ENCODE data around the gene SAP30L. TPM values are rescaled to one million over a fixed set of nuclear protein-coding genes. Genes with fewer than 3 reads are reported as not detected.
A peak's percentile ranks its signal among the peaks of the same experiment; 100 is the strongest.

The SAP30L gene
- total RNA-seq, 1 experiment from 2014 or later: 32.5 TPM

- no TSS peak for BruUV-seq (replicated peaks)
- ChIA-PET POLR2A (no interaction called here), CTCF (no interaction called here)
- H3K9me3 Mint-ChIP-seq (ENCODE audit: unreplicated experiment): no peaks in the 10 kb centered on the region
- Histone ChIP-seq H3K27me3 (replicated peaks; ENCODE audit: control insufficient read depth, insufficient read depth, low read length) (peaks cover 9% of the 10 kb centered on the region), H3K4me3 (ENCODE audit: low read depth, low read length) (no peak overlapping the region), H3K36me3 (ENCODE audit: control insufficient read depth, insufficient read depth, low read length) (no peaks in the 10 kb centered on the region), H3K9me3 (no peaks in the 10 kb centered on the region), H3K4me1 (peaks cover 26% of the 10 kb centered on the region)
- H3K4me3 Mint-ChIP-seq (ENCODE audit: unreplicated experiment): no peak overlapping the region
- H3K36me3 Mint-ChIP-seq (ENCODE audit: insufficient read depth, unreplicated experiment): peaks cover 8% of the 10 kb centered on the region
- peaks cover 30% of the 10 kb centered on the region for H3K27me3 Mint-ChIP-seq (ENCODE audit: insufficient read depth, unreplicated experiment)
- H3K4me1 Mint-ChIP-seq (ENCODE audit: low read depth, unreplicated experiment): peaks cover 5% of the 10 kb centered on the region
- DNase-seq: no peak
- intact Hi-C loops (cut with micrococcal nuclease; ENCODE audit: unreplicated experiment): no loop called here
- H3K27ac Mint-ChIP-seq (ENCODE audit: unreplicated experiment): no peak overlapping the region
- TF ChIP-seq CTCF (IDR thresholded peaks at IDR 0.05; ENCODE audit: insufficient read depth in 1 of 2, low read depth in 1 of 2, low read length in 1 of 2, severe bottlenecking in 1 of 2, unreplicated experiment in 1 of 2): no peak
These were observed 35.0 kb downstream of the SAP30L start for GRCh38 chr5:154480847-154481246.

- Histone ChIP-seq H3K27me3 (replicated peaks; ENCODE audit: control insufficient read depth, insufficient read depth, low read length) (peaks cover 9% of the 10 kb centered on the region), H3K36me3 (ENCODE audit: control insufficient read depth, insufficient read depth, low read length) (no peaks in the 10 kb centered on the region), H3K4me1 (peaks cover 26% of the 10 kb centered on the region), H3K9me3 (no peaks in the 10 kb centered on the region), H3K4me3 (ENCODE audit: low read depth, low read length) (no peak overlapping the region)
- Mint-ChIP-seq H3K4me3 (ENCODE audit: unreplicated experiment) (no peak overlapping the region), H3K9me3 (ENCODE audit: unreplicated experiment) (no peaks in the 10 kb centered on the region), H3K36me3 (ENCODE audit: insufficient read depth, unreplicated experiment) (peaks cover 8% of the 10 kb centered on the region), H3K27me3 (ENCODE audit: insufficient read depth, unreplicated experiment) (peaks cover 38% of the 10 kb centered on the region), H3K27ac (ENCODE audit: unreplicated experiment) (no peak overlapping the region), H3K4me1 (ENCODE audit: low read depth, unreplicated experiment) (peaks cover 5% of the 10 kb centered on the region)
- no peak for TF ChIP-seq CTCF (IDR thresholded peaks at IDR 0.05; ENCODE audit: insufficient read depth in 1 of 2, low read depth in 1 of 2, low read length in 1 of 2, severe bottlenecking in 1 of 2, unreplicated experiment in 1 of 2)
- ChIA-PET POLR2A (no interaction called here), CTCF (no interaction called here)
- intact Hi-C loops (cut with micrococcal nuclease; ENCODE audit: unreplicated experiment): no loop called here
- no TSS peak for BruUV-seq (replicated peaks)
- no peak for DNase-seq
These were observed 36.0 kb downstream of the SAP30L start for GRCh38 chr5:154481584-154482381.

GRCh38 chr5:154482528-154483449 is 37.0 kb downstream of the SAP30L start:
- TF ChIP-seq CTCF (IDR thresholded peaks at IDR 0.05; ENCODE audit: insufficient read depth in 1 of 2, low read depth in 1 of 2, low read length in 1 of 2, severe bottlenecking in 1 of 2, unreplicated experiment in 1 of 2): no peak
- Histone ChIP-seq H3K9me3 (no peaks in the 10 kb centered on the region), H3K4me1 (peaks cover 26% of the 10 kb centered on the region), H3K4me3 (ENCODE audit: low read depth, low read length) (peak overlapping the region; percentile 14), H3K36me3 (ENCODE audit: control insufficient read depth, insufficient read depth, low read length) (no peaks in the 10 kb centered on the region), H3K27me3 (replicated peaks; ENCODE audit: control insufficient read depth, insufficient read depth, low read length) (peaks cover 9% of the 10 kb centered on the region)
- intact Hi-C loops (cut with micrococcal nuclease; ENCODE audit: unreplicated experiment): no loop called here
- no TSS peak for BruUV-seq (replicated peaks)
- Mint-ChIP-seq H3K9me3 (ENCODE audit: unreplicated experiment) (no peaks in the 10 kb centered on the region), H3K36me3 (ENCODE audit: insufficient read depth, unreplicated experiment) (peaks cover under 1% of the 10 kb centered on the region), H3K4me1 (ENCODE audit: low read depth, unreplicated experiment) (peaks cover 5% of the 10 kb centered on the region), H3K4me3 (ENCODE audit: unreplicated experiment) (peak overlapping the region; percentile 72), H3K27me3 (ENCODE audit: insufficient read depth, unreplicated experiment) (peaks cover 35% of the 10 kb centered on the region), H3K27ac (ENCODE audit: unreplicated experiment) (no peak overlapping the region)
- ChIA-PET CTCF (no interaction called here), POLR2A (no interaction called here)
- DNase-seq: peak; percentile 43 to 75

All from Caco-2 (cell line).